ENCODE data around the gene DACH1. TPM values are rescaled to one million over a fixed set of nuclear protein-coding genes. Genes with fewer than 3 reads are reported as not detected.

Gene DACH1
- total RNA-seq, 4 donors from 2014 or later = 1.5 to 55.1 (median 4.7) TPM

DNA sequence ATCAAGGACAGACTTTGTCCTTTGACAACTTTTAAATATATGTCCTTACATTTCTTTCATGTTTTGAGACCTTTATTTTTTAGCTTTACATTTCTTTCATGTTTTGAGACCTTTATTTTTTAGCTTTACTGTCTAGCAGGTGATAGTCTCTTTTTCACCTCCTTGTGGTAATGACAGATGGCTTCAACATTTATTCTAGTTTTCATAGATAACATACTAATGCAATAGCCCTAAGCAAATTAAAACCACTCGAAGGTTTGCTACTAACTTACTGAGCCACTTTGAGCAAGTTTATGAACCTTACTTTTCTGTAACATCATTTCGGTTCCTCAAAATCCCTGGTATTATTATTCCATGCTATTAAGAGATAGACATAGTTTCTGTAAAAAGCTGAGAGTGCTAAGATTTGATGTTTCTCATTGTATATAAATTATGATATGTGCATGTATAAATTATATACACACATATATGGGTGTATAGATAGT lies 4.5 kb downstream of the DACH1 start:
- no peak overlapping the region for H3K4me3 ChIP-seq
- TF ChIP-seq, protein P1, sequence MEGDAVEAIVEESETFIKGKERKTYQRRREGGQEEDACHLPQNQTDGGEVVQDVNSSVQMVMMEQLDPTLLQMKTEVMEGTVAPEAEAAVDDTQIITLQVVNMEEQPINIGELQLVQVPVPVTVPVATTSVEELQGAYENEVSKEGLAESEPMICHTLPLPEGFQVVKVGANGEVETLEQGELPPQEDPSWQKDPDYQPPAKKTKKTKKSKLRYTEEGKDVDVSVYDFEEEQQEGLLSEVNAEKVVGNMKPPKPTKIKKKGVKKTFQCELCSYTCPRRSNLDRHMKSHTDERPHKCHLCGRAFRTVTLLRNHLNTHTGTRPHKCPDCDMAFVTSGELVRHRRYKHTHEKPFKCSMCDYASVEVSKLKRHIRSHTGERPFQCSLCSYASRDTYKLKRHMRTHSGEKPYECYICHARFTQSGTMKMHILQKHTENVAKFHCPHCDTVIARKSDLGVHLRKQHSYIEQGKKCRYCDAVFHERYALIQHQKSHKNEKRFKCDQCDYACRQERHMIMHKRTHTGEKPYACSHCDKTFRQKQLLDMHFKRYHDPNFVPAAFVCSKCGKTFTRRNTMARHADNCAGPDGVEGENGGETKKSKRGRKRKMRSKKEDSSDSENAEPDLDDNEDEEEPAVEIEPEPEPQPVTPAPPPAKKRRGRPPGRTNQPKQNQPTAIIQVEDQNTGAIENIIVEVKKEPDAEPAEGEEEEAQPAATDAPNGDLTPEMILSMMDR (IDR thresholded peaks at IDR 0.05) = no peak
- TF ChIP-seq POLR2A (IDR thresholded peaks at IDR 0.05) = no peak
- DNase-seq = no peak
- H3K27ac ChIP-seq = peak overlapping the region in 1 of 2 donors; percentile 79
- intact Hi-C loops (cut with DNase I; ENCODE audit: low total_unique reads) = no loop called here
- H3K9me3 ChIP-seq = no peaks in the 10 kb centered on the region
- no peaks in the 10 kb centered on the region for H3K4me1 ChIP-seq
- H3K36me3 ChIP-seq = no peaks in the 10 kb centered on the region
- no peaks in the 10 kb centered on the region for H3K27me3 ChIP-seq

DNA sequence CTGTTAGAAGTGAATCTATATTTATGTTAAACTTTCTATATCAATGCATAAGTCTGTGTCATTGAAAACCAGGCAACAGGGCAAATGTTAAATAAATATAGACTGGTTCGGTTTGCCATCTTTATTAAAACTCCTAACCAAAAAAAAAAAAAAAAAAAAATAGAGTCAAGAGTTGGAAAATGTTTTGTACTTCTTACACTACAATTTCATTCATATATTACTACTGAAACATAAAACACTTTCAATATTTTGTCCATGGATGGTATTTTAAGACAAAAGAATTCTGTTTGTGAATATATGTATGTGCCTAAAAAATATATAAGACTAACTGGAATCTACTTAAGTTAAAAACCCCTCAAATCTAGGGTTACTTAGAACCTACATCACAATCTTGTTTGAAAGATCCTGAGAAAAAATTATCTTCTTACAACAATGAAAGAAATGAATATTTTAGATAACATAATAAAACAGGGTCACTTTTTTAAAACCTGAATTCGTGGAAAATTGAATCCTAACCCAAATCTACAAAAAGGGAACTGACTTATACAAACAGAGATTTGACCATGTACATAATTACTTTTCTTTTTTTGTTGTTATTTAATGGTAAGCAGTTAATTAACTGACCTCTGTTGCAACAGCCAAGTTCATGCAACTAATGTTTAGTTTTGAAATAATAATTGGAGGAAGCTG lies 5.1 kb downstream of the DACH1 start:
- peak overlapping the region in 1 of 2 donors; percentile 79 for H3K27ac ChIP-seq
- intact Hi-C loops (cut with DNase I; ENCODE audit: low total_unique reads) = no loop called here
- TF ChIP-seq POLR2A (IDR thresholded peaks at IDR 0.05) = no peak
- TF ChIP-seq, protein P1 (IDR thresholded peaks at IDR 0.05) = no peak
- H3K9me3 ChIP-seq = no peaks in the 10 kb centered on the region
- H3K4me3 ChIP-seq = no peak overlapping the region
- H3K36me3 ChIP-seq = no peaks in the 10 kb centered on the region
- H3K27me3 ChIP-seq = no peaks in the 10 kb centered on the region
- no peak for DNase-seq
- H3K4me1 ChIP-seq = no peaks in the 10 kb centered on the region

DNA sequence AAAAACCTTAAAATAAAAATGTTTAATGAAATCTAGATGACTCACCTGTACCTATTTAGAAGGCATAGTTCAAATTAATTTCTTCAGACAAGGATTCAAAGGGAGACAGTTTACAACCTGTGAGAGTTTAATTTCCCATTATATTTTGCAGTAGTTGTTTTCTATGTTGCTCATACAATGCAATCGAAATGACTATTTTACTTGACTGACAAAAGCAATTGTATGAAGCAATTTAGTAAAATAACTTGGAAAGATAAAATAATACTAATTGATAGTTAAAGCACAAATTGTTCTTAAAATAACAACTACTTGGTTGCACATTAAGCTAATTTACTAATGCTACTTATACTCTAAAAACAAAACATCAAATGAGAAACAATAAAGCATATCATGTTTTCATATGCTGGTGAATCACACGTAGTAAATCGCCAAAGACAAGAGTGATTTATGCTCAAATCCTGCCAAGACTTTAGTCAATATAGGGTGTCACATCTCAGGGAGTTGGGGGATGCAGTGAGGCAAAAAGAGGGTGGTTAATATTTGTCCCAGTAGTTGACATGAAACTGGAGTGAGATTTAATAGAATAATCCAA lies 6.4 kb downstream of the DACH1 start:
- Histone ChIP-seq H3K4me3 (no peak overlapping the region), H3K9me3 (no peaks in the 10 kb centered on the region), H3K27ac (no peak overlapping the region), H3K27me3 (no peaks in the 10 kb centered on the region), H3K4me1 (no peaks in the 10 kb centered on the region), H3K36me3 (no peaks in the 10 kb centered on the region)
- intact Hi-C loops (cut with DNase I; ENCODE audit: low total_unique reads) = no loop called here
- TF ChIP-seq POLR2A (IDR thresholded peaks at IDR 0.05) = no peak
- TF ChIP-seq, protein P1 (IDR thresholded peaks at IDR 0.05) = no peak
- DNase-seq = no peak

DNA sequence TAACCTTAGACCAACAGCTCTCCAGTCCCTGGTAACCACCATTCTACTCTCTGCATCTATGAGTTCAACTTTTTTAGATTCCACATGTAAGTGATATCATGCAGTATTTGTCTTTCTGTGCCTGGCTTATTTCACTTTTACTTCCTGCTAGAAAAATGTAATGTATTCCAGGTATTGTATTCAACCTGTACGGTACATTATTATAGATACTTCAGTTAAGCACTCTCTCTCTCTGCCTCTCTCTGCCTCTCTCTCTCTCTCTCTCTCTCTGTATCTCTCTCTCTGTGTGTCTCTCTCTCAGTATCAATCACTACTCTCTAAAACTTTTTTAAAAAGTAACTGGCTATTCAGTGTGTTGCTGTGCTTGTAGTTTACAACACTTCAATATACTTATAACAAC lies 8.4 kb downstream of the DACH1 start:
- intact Hi-C loops (cut with DNase I; ENCODE audit: low total_unique reads) = no loop called here
- Histone ChIP-seq H3K27ac (no peak overlapping the region), H3K9me3 (no peaks in the 10 kb centered on the region), H3K4me3 (no peak overlapping the region), H3K36me3 (no peaks in the 10 kb centered on the region), H3K4me1 (no peaks in the 10 kb centered on the region), H3K27me3 (no peaks in the 10 kb centered on the region)
- no peak for DNase-seq
- no peak for TF ChIP-seq POLR2A (IDR thresholded peaks at IDR 0.05)
- TF ChIP-seq, protein P1 (IDR thresholded peaks at IDR 0.05) = no peak

DNA sequence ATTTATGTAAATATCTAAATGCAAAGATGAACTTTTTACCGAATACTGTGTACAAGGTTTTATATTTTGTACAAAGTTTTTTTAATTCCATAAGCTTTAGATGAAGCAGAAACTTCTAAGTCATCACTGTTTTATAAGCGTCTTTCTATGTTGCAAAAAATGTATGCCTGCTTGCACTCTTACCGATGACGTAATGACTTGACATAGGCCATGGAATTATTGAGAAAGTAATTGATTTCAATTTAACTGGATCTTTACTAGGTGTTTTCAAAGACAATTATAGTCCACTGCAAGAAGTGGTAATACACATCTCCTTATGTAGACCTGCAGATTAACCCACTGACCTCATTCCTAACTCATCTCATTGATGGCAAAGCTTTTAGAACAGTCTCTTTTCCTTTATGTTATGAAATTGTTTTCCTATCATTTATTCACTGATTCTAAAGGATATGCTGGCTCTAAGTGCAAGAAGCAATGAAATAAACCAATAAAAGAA lies 10.4 kb downstream of the DACH1 start:
- Histone ChIP-seq H3K4me3 (no peak overlapping the region), H3K4me1 (no peaks in the 10 kb centered on the region), H3K36me3 (no peaks in the 10 kb centered on the region), H3K27me3 (no peaks in the 10 kb centered on the region), H3K27ac (no peak overlapping the region), H3K9me3 (no peaks in the 10 kb centered on the region)
- TF ChIP-seq, protein P1 (IDR thresholded peaks at IDR 0.05) = no peak
- no peak for TF ChIP-seq POLR2A (IDR thresholded peaks at IDR 0.05)
- DNase-seq = no peak
- intact Hi-C loops (cut with DNase I; ENCODE audit: low total_unique reads) = no loop called here

Data from uterus (tissue), 4 donors.